Superior temporal gyrus (tissue), 1 donor: ENCODE measurements around the gene RBM17.
A peak's percentile ranks its signal among the peaks of the same experiment; 100 is the strongest.
"Not testable (repeated sequence)": the region's sequence is repeated elsewhere in the genome, so short reads cannot be mapped to it uniquely, and the experiment has no call there.

Experiments
- DNase-seq: peaks from one replicate; pipeline ENCODE4 v3.0.0-alpha.2; 2016; ENCODE audit errors: extremely low spot score

The RBM17 gene, protein sequence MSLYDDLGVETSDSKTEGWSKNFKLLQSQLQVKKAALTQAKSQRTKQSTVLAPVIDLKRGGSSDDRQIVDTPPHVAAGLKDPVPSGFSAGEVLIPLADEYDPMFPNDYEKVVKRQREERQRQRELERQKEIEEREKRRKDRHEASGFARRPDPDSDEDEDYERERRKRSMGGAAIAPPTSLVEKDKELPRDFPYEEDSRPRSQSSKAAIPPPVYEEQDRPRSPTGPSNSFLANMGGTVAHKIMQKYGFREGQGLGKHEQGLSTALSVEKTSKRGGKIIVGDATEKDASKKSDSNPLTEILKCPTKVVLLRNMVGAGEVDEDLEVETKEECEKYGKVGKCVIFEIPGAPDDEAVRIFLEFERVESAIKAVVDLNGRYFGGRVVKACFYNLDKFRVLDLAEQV

DNA sequence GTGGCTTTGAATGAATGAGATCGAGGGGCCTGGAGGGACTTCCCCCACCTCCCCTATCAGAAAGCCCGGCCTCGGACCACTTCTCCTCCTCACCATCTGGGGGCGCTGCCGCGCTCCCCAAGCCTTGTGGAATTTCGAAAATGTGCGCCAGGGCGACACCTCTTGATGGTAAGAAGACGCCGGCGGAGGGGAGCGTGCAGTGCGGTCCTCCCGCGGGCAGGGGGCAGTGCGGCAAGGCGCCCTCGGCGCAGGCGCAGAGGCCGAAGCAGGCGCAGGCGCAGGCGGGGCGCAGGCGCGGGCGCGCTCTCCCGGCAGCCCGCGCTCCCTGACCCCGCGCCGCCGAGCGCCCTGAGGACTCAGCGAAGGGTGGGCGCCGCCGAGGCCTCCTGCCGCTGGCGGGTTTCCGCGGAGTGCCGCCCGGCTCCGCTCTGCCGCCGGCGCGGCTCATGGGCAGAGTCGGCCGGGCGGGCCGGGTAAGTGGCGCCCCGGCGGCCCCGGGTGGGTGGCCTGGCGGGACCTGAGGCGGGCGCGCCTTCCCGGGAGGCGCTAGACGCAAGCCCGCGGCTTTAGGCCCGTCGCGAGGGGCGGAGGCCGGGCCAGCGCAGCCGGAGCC, at the start of gene RBM17:
Gene RBM17 (plus strand): TSS at position 314 of the 613 bp plus-strand sequence. CDS start 8,032 bp downstream, outside the sequence.
- peak; percentile 95 for DNase-seq

DNA sequence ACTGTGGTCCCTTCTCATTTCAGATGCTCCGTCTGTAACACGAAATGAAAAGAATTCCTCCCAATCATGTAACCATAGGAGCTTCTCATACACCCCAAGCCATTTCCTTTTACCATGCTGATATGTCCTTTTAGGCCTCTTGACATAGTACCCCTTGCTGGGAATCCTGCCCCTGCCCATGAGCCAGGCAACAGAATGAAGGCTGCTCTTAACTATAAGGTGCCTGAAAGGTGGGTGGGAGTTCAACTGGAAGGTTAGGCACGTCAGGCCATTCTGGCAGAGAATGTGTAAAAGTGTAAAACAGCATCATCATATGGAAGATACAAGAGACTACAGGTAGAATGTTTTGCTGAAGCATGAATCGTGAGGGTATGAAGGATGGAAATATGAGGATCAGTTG, 49.1 kb upstream of the RBM17 start:
- DNase-seq = no peak

DNA sequence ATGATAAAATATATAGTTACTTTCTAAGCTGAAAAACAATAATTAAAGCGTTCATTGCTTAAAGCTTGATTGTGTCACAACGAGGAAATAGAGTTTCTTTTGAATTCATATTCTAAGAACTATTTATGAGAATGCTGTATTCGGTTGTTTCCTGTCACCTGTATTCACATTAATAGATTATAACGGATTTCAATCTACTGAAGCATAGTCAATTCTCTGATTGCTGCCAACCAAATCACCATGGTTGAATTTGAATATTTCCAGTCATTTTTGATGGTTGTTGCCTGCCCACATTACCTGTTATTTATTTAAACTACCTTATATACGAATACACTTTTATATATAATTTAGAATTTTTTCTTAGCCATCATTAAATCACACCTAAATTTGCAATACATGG, 48.6 kb upstream of the RBM17 start:
- no peak for DNase-seq

DNA sequence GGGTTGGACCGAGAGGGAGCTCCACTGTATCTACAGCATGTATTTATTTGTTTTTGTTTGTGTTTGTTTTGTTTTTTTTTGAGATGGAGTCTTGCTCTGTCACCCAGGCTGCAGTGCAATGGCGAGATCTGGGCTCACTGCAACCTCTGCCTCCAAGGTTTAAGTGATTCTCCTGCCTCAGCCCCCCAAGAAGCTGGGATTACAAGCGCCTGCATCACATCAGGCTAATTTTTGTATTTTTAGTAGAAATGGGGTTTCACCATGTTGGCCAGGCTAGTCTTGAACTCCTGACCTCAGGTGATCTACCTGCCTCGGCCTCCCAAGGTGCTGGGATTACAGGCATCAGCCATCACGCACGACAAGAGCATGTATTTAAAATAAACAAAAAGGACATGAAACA, 45.5 kb upstream of the RBM17 start:
- not testable (repeated sequence) for DNase-seq

DNA sequence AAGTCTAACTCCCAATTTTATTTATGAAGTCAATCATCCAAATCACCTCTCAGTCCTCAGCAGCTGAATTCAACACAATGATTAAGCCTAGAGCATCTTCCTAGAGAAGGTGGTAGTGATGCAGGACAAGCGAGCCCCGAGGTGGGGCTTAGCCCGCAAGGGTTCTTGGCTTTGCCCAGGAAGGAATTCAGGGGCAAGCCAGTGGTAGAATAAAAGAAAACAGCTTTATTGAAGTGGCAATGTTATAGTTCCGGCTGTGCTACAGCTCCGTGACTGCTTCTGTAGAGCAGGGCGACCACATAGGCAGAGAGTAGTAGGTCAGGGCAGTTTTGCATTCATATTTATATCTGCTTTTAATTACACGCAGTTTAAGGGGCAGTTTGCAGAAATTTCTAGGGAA, 44.8 kb upstream of the RBM17 start:
- no peak for DNase-seq

DNA sequence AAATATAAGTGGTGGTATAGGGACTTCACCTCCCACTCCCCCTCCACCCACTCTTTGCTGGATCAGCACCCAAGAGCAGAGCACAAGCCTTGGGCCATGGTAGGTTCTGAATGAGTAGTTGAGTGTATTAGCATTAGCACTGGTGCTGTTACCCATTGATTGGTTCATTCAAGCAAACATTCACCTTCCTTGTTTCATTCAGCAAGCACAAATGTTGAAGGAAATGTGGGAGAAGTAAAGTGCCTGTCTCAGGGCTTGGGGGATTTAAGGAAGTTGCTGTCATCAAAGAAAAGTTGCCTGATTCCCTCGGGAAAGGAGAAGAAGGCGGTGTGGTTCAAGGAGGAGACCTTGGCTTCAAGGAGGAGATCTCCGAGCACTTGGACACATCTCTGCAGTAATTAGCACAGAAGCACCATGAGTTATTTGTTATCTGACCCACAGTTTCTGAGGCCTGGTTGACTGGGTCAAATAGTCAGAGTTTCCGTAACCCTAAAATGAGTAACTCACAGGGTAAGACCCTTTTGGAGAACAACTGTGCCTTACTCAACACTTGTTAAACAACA, 44.0 kb upstream of the RBM17 start:
- DNase-seq = no peak

DNA sequence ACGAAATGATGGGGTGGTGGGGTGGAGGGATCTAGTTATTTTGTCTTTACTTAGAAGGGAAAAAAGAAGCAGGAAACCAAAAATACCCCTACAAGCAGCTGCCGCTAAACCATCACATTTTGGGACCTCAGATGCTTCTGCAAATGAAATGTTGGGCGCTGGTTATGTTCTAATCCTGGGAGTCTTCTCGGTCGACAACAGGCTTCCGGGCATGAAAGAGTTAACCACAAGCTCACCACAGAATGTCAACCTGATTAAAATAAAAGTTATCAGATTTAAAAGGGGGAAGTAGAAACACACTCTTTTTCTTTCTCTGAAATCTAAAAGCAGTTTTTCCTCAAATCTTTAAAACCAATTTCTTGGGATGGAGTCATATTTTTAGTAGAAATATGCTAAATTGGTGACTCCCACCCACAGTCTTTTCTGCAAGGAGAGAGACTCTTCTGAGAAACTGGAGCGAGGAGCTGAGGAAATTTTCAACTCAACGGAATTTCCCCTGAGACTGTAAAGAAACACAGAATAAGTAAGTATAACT, 43.5 kb upstream of the RBM17 start:
- peak; percentile 49 for DNase-seq

DNA sequence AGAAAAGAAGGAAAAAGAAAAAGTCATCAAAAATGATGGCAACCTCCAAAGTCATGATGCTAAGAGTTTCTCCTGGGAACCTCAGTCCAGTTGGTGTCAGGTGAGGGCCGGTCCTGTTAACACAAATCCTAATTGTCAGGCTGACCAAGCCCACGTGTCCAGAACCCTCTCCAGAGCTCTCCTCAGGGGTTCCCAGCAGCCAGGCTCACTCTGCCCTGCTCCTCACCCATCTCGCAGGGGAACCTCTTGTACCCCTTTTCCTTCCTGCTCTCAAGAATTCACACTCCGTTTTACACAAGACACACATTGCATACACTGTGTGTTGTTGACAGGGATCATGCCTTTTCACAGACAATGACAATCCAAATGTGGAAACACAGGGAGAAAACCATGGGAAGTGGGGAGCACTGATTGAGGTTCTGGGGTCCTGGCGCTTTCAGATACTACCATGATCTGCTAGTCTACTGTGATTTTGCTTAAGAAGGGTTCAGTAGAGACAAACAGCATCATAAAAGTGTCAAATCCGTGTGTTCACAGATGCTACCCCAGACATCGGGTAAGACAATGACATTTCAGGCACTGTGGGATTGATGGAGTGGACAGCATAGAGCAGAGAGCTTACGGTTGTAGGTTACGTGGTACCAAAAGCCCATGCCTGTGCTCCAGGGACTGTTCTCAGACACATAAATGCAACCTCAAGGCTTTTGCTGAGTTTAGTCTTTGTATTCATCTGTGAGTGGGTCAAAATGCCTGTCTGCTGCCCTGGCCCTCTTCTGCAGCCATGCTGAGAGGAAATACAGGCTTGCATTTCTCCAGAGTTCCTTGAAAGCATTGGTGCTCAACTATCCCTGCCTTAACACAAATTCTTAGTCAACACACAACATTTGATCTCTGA, 42.7 kb upstream of the RBM17 start:
- no peak for DNase-seq

DNA sequence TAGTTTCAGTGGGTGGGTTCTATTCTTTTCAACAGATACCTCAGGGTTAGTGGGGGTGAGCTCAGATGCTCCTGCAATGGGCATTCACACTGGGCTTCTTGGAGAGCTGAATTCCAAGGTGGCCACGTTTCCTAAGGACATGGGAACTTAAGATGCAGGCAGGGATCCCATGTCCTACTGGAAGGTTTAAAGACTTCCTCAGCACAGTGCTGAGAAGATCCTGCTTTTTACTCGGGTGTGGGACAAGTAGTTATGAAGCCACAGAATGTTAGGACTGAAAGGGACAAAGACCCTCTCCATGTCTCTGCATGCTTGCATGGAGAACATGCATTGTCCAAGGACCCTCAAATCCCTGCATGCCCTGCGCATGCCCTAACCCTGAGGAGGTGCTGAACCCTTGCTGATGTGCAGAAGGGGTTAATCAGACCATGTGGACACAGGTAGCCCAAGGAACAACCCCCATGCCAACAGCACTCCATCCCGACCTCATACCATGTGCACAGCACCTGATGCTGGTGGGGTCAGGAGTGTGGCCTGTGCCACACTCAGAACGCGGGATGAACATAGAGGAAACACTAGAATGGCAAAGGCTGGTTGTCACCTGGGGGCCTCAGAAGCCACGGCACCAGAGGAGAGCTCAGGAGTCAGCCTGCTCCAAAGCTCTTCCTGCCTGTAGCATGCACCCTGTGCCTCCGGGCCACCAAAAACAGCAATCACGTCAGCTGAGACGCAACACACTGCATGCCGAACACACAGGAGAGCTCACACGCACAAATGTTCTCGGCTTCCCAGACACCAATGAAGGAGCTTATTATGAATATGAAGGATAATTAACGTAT, 41.8 kb upstream of the RBM17 start:
- DNase-seq = no peak

DNA sequence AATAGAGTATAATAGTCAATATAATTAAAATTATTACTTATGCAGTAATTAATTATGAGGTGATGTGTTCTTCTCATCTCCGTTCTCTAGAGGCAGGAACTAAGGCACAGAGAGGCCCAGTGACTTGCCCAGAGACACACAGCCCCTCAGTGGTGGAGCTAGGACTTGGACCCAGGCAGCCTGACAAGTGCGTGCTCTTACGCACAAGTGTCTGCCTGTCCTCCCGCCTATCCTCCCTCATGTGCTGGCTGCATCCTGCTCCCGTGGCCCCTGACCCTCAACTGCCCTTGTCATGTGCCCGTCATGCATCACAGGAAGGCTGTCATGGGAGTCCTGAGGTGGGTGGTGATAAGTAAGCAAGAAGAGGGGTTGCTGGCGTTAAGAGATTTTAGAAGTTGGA, 41.0 kb upstream of the RBM17 start:
- no peak for DNase-seq

DNA sequence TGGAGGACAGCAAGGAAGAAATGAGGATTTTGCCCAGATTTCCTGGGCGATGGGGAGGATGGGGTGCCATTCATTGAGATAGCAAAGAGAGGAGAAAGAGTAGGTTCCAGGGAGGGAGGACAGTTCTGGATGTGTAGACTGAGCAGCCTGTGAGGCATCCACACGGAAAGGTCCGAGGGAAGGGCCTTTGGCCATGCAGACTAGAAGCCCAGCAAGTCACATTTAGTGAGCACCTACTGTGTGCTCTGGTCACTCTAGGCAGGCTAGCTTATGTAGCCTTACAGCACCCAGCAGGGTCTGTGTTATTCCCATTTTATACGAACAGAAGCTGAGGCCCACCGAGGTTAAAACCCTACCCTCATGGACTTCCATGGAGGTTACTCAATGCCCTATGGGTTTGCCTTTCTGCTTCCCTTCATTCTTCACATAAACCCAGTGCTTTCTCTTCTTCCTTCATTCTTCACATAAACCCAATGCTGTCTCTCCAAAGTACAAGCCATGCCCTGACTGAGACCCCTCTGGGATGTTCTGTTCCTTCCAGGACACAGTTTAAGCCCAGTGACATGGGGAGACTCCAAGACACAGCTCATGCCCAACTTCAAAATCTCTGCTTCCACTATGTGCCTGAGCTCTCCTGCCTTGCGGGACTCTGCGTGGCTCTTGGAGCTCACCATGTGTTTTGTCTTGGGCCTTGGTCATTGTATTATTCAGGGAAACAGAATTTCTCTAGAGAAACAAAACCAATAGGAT, 40.4 kb upstream of the RBM17 start:
- DNase-seq = no peak

DNA sequence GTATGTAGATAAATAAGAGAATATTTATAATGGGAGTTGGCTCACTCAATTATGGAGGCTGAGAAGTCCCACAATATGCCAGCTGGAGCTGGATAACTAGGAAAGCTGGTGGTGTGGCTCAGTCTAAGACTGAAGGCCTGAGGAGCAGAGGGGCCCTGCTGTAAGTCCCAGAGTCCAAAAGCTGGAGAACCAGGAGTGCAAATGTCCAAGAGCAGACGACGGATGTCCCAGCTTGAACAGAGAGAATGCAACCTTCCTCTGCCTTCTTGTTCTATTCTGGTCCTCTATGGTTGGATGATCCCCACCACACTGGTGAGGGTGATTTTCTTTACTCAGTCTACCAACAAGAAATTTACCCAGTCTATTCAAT, 39.8 kb upstream of the RBM17 start:
- no peak for DNase-seq

DNA sequence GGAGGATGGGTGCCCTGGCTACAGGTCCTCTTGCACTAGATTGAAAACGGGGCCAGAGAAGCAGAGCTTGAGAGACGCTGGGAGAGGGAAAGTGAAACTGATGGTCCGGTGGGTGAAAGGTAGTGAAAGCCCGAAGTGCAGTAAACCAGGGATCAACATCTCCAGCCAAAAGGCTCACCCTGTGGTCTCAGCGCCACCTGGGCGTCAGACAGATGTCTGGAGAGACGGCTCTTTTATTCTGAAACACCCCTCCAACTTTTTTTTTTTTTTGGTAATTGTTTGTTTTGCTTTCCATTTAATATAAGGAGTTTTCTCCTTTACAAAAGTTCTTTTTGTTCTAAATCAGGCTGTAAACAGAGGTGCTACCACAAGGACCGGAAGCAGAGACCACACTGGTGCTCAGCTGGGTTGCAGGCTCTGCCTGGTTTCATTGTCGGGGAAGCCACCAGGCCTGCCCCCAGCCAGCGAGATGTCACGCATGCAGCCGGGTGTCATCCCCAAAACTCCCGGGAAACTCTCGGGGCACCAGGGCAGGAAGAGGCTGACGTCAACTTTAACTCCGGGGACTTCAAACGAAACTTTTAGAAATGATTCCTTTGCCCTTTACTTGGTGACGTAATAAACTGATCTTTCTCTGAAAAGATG, 37.9 kb upstream of the RBM17 start:
- DNase-seq = no peak

DNA sequence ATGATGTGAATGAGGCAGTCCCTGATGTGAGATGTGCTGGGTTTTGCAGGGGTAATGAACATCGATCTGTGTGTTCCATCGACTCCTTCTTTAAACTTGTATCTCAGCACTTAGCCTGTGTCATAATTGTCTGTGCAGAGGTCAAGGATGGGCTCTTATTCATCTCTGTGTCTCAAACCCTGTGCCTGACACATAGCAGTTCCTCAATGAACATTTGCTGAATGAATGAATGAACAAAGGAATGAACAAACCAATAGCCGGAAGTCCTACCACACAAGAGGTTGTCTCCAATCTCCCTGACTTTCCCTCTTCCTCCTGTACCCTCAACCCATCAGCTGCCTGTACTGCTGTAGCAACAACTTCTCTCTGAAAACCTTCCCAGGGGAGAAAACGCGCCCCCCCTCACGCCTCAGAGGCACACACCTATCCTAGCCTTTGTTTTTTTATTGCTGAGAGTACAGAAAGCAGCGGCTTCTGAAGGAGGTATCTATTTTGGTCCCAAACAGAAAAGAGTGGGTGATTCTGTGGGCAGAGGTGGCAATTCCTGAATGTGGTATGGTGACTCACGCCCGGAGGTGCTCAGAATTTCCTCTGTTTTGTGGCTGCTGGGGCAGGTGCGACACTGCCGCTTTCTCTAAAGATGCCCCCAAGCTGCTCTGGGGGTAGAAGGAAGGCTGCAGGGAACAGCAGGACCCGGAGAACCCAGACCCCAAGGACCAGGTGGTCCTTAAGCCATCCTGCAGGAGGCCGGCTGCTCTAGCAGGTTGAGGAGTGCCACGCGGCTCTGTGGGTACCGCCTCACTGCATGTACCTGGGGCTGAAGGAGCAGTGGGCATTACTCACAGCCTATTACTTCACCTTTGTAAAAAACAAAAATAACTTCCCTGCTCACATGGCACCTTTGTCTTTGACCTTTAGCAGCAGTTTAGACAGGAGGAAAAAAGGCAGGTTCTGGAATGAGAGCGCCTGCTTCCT, 36.3 kb upstream of the RBM17 start:
- peak; percentile 47 for DNase-seq

DNA sequence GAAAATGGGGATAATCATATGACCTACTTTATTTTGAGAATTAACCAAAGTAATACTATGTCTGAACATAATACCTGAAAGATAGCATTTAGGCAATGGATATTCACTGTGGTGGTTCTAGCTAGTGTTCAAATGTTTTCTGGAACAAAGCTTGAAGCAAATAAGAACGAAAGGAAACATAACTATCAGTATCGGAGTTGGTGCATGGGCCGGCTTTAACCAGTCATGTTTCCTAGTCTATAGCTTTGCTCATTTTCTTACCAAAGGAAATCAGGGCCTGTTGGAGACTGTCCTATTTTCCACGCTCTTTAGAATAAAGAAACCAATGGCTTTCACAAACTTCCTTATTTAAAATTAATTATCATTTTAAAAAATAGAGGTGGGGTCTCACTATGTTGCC, 35.5 kb upstream of the RBM17 start:
- DNase-seq = no peak

DNA sequence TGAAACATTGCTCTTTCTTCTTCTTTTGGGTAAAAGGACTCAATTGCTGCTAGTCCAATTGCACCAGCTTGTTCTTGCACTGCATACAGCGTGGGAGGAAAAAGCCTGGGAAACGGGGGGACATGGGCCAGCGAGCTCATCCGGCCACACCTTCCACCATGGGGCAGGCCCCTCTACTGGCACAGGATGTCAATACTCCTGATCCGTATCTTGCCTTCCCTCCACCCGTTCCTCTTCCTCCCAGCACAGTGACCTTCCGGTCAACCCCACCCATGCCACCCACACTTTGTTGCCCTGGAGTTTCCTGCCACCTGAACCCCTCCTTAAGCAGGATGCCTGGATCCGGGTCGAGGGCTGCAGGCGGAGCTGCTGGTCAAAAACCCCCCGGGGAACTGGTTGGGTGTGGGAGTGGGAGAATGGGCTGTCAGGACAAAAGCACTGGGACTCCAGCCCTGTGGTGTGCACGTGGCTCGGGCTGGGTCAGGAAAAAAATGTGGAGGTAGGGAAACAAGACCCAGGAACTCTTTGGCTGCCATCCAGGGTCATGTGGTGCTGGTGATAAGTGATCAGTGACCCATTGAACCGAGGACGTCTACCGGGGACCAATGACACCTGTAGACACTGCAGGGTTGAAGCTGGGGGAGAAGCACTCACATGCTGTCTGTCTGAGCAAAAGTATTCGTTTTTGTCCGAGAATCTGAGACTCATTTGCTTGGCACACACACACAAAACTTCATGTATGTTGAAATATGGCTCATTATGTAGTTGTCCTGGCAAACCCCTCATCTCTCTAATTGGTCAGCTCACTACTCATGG, 34.8 kb upstream of the RBM17 start:
- DNase-seq = no peak

DNA sequence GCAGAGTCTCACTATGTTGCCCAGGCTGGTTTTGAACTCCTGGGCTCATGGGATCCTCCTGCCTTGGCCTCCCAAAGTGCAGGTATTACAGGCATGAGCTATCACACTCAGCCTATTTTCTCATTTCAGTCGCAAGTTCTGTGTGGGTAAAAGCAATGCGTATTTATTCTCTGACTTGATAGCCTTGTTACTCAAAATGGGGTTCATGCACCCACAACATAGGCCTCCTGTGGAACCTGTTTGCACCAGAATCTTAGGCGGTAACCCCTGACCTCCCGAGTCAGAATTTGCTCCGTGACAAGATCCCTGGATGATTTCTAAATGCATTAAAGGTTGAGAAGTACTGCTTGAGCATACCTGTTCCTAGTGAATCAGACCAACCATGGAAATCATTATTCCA, 34.0 kb upstream of the RBM17 start:
- no peak for DNase-seq

DNA sequence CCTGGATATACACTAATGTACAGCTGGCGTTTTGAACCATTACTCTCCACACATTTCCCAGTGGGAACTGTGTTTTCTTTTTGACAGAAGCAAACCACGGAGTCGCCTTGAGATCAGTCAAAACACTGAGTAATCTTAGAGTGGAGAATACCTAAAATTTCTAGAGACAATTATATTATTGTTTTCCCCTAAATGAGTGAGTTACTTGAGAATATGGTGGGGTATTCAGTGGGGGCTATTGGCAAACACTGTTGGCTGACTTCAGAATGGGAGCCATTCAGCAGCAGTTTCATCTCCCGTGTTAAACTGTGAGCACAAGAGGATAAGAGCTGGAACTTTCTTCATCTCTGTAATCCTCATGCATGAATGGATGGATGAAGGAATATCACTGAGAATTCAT, 32.9 kb upstream of the RBM17 start:
- DNase-seq = no peak
